MCF 10A (cell line): ENCODE measurements around the gene TMEM119. TPM values are rescaled to one million over a fixed set of nuclear protein-coding genes. Genes with fewer than 3 reads are reported as not detected.

Source experiments
- BruUV-seq: library from RNA; stranded (reverse); fragments of 400-500 nt; replicated peaks from 2 replicates; lab custom pipeline; 2021; lab: Mats Ljungman, UMichigan
- CTCF ChIA-PET: fragments of 300-600 bp; sonication (Branson Sonifier 250); formaldehyde crosslinking; extraction: SDS; loops from one replicate; lab custom pipeline; 2021; ENCODE audit warnings: antibody characterized with exemption, inconsistent platforms; lab: Yijun Ruan, JAX
- POLR2A ChIA-PET: fragments of 300-600, 350-650 bp; sonication (Branson Sonifier 250); formaldehyde crosslinking; extraction: SDS; loops from one replicate; lab custom pipeline; 2020; ENCODE audit warnings: antibody characterized with exemption, inconsistent platforms; lab: Yijun Ruan, JAX
- DNase-seq: peaks from one replicate; pipeline ENCODE4 v3.0.0-alpha.2; 2018; ENCODE audit not compliant: unreplicated experiment
- H3K27ac Mint-ChIP-seq: one replicate; pipeline ENCODE4 v1.8.0; 2022; ENCODE audit warnings: mild to moderate bottlenecking, low read depth, mixed read lengths; ENCODE audit not compliant: unreplicated experiment
- H3K27me3 Mint-ChIP-seq: one replicate; pipeline ENCODE4 v1.8.0; 2022; ENCODE audit warnings: mixed read lengths; ENCODE audit not compliant: insufficient read depth, unreplicated experiment
- H3K36me3 Mint-ChIP-seq: one replicate; pipeline ENCODE4 v1.8.0; 2022; ENCODE audit warnings: mild to moderate bottlenecking, moderate library complexity, mixed read lengths; ENCODE audit not compliant: insufficient read depth, unreplicated experiment
- H3K4me1 Mint-ChIP-seq: one replicate; pipeline ENCODE4 v1.8.0; 2022; ENCODE audit warnings: mixed read lengths; ENCODE audit not compliant: insufficient read depth, unreplicated experiment
- H3K4me3 Mint-ChIP-seq: one replicate; pipeline ENCODE4 v1.8.0; 2022; ENCODE audit warnings: mild to moderate bottlenecking, moderate library complexity, mixed read lengths; ENCODE audit not compliant: unreplicated experiment
- H3K9me3 Mint-ChIP-seq: one replicate; pipeline ENCODE4 v1.8.0; 2022; ENCODE audit warnings: mixed read lengths; ENCODE audit not compliant: unreplicated experiment
- CTCF ChIP-seq: fragments of 200-600 bp; IDR thresholded peaks from one replicate; pipeline ENCODE4 v1.8.0; 2022; ENCODE audit warnings: antibody characterized with exemption, mild to moderate bottlenecking; ENCODE audit not compliant: unreplicated experiment
- intact Hi-C: fragments of 100-400 bp; cut with micrococcal nuclease; formaldehyde crosslinking; loops from 2 replicates; pipeline ENCODE4 v1.14.1; 2022
- total RNA-seq: library from RNA; stranded (reverse); gene quantifications from 2 replicates; pipeline ENCODE4 v1.2.3, GENCODE V29; 2022

The TMEM119 gene
- total RNA-seq, 1 experiment from 2014 or later, result not detected

DNA sequence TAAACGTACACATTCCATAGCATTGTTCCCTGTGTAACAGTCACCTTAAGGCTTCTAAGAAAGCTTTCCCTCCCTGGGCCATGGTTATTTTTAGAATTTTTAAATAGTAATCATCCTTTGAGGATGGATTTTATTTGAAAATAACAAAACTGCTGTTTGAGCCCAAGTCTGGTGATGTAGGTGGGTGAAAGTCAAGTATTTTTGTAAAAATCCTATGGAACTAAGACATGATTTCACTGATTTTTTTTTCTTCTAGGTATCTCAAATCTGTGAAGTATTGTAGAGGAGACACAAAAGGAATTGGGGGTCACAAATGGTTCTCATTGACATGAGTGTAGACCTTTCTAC is 34.1 kb downstream of the TMEM119 start:
- POLR2A ChIA-PET, result interaction anchor here (0.5 to 8.3 kb wide), 6 partner anchors 9 to 529 kb away, joined by 3 to 105 read pairs (median 4); partner anchors contain the start of gene ALKBH2
- BruUV-seq, result TSS peak; percentile 40
- intact Hi-C loops, result loop anchor here (1.0 to 5.0 kb wide), 7 partner anchors 55 to 530 kb away; partner anchors contain the start of genes ALKBH2 and CORO1C
- DNase-seq, result no peak
- peak overlapping the region; percentile 79 for H3K27ac Mint-ChIP-seq
- no peaks in the 10 kb centered on the region for H3K27me3 Mint-ChIP-seq
- peaks cover 19% of the 10 kb centered on the region for H3K4me1 Mint-ChIP-seq
- peak overlapping the region; percentile 96 for H3K4me3 Mint-ChIP-seq
- H3K9me3 Mint-ChIP-seq, result no peaks in the 10 kb centered on the region
- CTCF ChIA-PET, result interaction anchor here (0.7 to 14.4 kb wide), 24 partner anchors 14 to 645 kb away, joined by 3 to 274 read pairs (median 4); partner anchors contain the start of gene FICD
- no peak for TF ChIP-seq CTCF
- H3K36me3 Mint-ChIP-seq, result peaks cover 58% of the 10 kb centered on the region

DNA sequence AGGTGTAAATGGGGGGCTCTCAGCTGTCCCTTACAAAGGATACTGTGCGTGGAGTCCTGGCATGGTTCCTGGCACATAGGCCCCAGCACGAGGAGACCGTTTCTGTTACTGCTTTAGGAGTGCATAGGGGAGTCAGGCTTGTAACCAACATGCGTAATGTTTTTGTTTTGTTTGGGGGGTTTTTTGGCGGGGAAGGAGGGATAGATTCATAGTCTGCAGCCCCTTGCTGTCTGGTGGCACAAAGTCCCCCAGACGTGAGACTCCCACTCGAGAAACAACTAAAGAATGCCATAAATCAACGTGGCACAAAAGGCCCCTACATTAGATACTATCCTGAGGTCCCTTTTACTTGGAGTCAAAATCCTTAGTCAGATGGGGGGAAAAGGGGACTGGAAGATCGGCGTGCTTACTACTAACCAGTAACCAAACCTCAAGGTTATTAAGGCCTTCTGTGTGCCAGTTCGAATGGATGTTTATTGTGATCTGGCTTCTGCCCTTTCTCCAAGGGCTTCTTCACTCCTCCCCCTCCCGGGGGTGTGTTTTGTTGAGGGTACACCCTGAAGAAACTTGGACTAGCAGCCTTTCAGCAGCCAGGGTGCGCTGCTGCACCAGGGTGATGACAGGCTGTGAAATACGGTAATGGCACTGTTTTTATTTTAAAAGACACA is 34.6 kb downstream of the TMEM119 start:
- peak; percentile 93 for DNase-seq
- Mint-ChIP-seq H3K4me3 (peak overlapping the region; percentile 96), H3K27me3 (no peaks in the 10 kb centered on the region), H3K9me3 (no peaks in the 10 kb centered on the region), H3K4me1 (peaks cover 19% of the 10 kb centered on the region), H3K36me3 (peaks cover 57% of the 10 kb centered on the region), H3K27ac (peak overlapping the region; percentile 79)
- intact Hi-C loops, result loop anchor here (1.0 to 5.0 kb wide), 7 partner anchors 55 to 530 kb away; partner anchors contain the start of genes ALKBH2 and CORO1C
- BruUV-seq, result no TSS peak
- CTCF ChIA-PET, result interaction anchor here (0.6 to 14.4 kb wide), 20 partner anchors 14 to 645 kb away, joined by 3 to 274 read pairs (median 4); no protein-coding TSS in a partner anchor
- peak; percentile 84 for TF ChIP-seq CTCF
- POLR2A ChIA-PET, result interaction anchor here (0.6 to 8.3 kb wide), 21 partner anchors 14 to 1019 kb away, joined by 3 to 105 read pairs (median 5); partner anchors contain the start of genes ALKBH2 and SSH1

DNA sequence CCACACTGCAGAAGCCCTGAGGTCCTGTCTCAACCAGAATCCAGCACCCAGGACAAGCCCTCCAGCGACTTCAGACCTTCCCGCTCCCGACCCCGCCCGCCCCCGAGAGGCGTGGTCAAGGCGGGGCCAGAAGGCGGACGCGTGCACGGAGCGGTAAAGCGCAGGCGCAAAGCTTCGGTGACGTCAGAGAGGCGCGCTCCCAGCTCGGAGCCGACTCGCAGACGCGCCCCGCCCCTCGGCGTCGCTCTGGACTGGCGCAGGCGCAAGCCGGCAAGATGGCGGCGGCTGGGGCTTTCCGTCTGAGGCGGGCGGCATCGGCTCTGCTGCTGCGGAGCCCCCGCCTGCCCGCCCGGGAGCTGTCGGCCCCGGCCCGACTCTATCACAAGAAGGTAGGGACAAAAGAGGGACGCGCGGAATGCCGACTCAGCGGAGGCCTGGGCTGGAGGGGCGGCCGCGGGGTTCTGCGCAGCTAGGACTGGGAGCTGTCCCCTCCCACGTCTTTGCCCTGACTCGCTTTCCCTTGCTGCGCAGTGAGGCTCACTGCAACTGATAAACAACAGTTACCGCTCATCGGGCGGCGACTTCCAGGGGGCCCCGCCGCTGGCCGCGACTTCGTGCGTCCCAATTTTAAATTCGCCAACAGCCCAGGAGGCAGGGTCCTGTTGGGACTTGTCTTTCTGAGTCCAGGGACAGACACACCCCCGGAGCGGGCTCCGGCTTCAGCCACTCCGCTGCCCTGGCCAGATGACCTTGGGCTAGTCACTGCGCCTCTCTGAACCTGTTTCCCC is 35.3 kb downstream of the TMEM119 start, which contains the start of gene ISCU:
ISCU (plus strand) TSS at position 249 of the 788 bp plus-strand sequence; CDS start at position 276, 27 bp downstream.
- Mint-ChIP-seq H3K27ac (peak within 1 kb of the TSS; percentile 99), H3K36me3 (peaks cover 53% of the 10 kb centered on the region), H3K27me3 (no peaks in the 10 kb centered on the region), H3K4me3 (peak within 1 kb of the TSS; percentile 96), H3K4me1 (peaks cover 22% of the 10 kb centered on the region), H3K9me3 (no peaks in the 10 kb centered on the region)
- ChIA-PET POLR2A (interaction anchor here (0.6 to 8.3 kb wide), 33 partner anchors 9 to 1020 kb away, joined by 3 to 105 read pairs (median 4); partner anchors contain the start of genes ALKBH2, CORO1C and SSH1), CTCF (interaction anchor here (0.6 to 14.4 kb wide), 8 partner anchors 21 to 540 kb away, joined by 3 to 274 read pairs (median 4); no protein-coding TSS in a partner anchor)
- BruUV-seq, result no TSS peak
- no peak for TF ChIP-seq CTCF
- intact Hi-C loops, result loop anchor here (1.0 to 5.0 kb wide), 7 partner anchors 56 to 531 kb away; partner anchors contain the start of genes ALKBH2 and CORO1C
- DNase-seq, result peak; percentile 98
